Thymus (tissue), 11 donors: ENCODE data around the gene ERBB4. TPM values are rescaled to one million over a fixed set of nuclear protein-coding genes. Genes with fewer than 3 reads are reported as not detected.

ENCODE experiments used
- DNase-seq, 9 donors: peaks; one replicate each; pipeline ENCODE4 v3.0.0-alpha.2; 2013; ENCODE audit warnings: low spot score in 9 of 9, low read depth in 6 of 9, missing footprints in 1 of 9
- H3K27ac ChIP-seq, 2 donors: one replicate each; pipeline ENCODE4 v1.5.1; 2013; ENCODE audit warnings: control low read depth in 1 of 2, low read depth in 1 of 2, low read length in 1 of 2, mild to moderate bottlenecking in 1 of 2, moderate library complexity in 1 of 2
- H3K27me3 ChIP-seq, 2 donors: one replicate each; pipeline ENCODE4 v1.5.1; 2013; ENCODE audit warnings: low read length in 1 of 2; ENCODE audit not compliant: control insufficient read depth in 2 of 2, insufficient read depth in 1 of 2
- H3K36me3 ChIP-seq, 2 donors: one replicate each; pipeline ENCODE4 v1.5.1; 2013; ENCODE audit warnings: low read length in 1 of 2, mild to moderate bottlenecking in 1 of 2, moderate library complexity in 1 of 2; ENCODE audit not compliant: control insufficient read depth in 2 of 2, insufficient read depth in 2 of 2
- H3K4me1 ChIP-seq, 2 donors: one replicate each; pipeline ENCODE4 v1.5.1; 2013; ENCODE audit warnings: low read length in 2 of 2; ENCODE audit not compliant: control insufficient read depth in 2 of 2, insufficient read depth in 2 of 2
- H3K4me3 ChIP-seq, 2 donors: one replicate each; pipeline ENCODE4 v1.5.1; 2013; ENCODE audit warnings: low read length in 2 of 2, control low read depth in 1 of 2, mild to moderate bottlenecking in 1 of 2
- H3K9me3 ChIP-seq, 2 donors: one replicate each; pipeline ENCODE4 v1.5.1; 2013; ENCODE audit warnings: low read length in 1 of 2, mild to moderate bottlenecking in 1 of 2; ENCODE audit not compliant: control insufficient read depth in 2 of 2, insufficient read depth in 1 of 2
- WGBS: extraction: QIAGEN DNeasy Blood & Tissue Kit; methylation state at CpG from one replicate; pipeline ENCODE4 v1.1.7; 2013; 5-methylcytosine and 5-hydroxymethylcytosine counted together
- polyA plus RNA-seq: library from polyadenylated mRNA; stranded (reverse); fragments of 200-250 nt; gene quantifications from one replicate; pipeline ENCODE4 v1.2.3, GENCODE V29; 2013
- total RNA-seq: library from RNA; stranded (reverse); fragments of 120-200 nt; gene quantifications from one replicate; pipeline ENCODE4 v1.2.4, GENCODE V29; 2013
- donor health status: healthy.

The ERBB4 gene
- total and polyA plus RNA-seq, 2 donors, result 0.16 to 0.19 TPM

DNA sequence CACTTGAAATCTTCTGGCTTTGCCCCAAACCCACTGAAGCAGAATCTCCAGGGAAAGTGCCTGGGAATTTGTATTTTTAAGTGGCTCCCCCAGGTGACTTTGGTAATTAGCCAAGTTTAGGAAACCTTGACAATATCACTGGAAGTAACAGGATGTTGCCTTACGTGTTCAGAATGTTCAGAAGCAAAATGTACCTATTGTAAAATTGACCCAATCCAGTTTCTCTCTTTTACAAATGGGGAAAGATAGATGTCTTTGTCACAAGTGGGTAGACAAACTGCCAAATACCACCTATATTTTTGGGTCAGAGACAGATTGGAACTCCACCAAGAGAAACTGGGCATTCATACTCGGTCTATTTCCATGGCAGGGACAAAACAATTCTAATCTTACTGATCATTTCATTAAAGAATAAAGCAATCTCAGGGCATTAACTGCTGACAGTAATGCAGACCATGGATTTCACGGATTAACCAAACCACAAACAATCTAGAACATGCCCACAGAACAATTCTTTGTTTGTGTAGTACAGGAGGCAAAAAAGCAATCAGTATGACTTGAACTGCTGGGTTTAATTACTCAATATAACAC, 255.8 kb downstream of the ERBB4 start:
- Histone ChIP-seq H3K27ac (no peak overlapping the region), H3K27me3 (no peaks in the 10 kb centered on the region), H3K4me1 (no peaks in the 10 kb centered on the region), H3K4me3 (no peak overlapping the region), H3K9me3 (no peaks in the 10 kb centered on the region), H3K36me3 (no peaks in the 10 kb centered on the region)
- no peak for DNase-seq
- WGBS, result 77% methylated on average over 3 of the region's 3 CpGs

DNA sequence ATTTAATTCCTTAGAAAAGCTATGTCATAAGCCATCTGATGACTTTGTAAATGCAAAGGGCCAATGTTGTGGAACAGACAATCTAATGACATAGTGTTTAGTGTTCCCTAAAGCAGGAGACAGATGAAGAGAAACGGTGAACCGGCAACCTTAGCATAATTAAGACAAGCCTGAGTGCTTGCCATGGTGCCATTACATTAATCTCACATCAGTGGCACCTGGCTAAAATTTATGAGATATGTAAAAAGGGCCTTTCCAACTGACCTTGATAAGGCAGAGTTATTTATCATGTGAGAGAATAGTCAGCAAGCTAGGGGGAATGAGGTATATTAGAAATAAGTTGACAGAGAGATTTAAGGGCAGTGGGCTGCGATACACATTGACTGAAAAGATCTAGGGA, 261.8 kb downstream of the ERBB4 start:
- H3K27me3 ChIP-seq, result no peaks in the 10 kb centered on the region
- DNase-seq, result no peak

DNA sequence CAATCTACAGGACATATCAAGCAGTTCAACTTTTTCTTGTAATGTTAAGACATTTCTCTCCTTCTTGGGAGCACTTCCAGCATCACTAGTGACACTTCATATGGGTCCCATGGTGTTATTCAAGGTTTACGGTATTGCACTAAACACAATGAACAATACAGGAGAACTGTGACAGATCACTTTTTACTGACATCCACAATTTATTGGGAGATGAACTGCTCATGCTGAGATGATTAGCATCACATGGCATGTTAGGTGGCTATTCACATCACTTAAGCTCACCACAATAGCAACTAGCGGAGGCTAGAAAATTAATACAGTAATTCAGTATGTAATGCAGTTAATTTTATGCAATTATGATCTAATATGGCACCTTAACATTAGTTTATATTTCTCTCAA, 264.4 kb downstream of the ERBB4 start:
- Histone ChIP-seq H3K4me3 (no peak overlapping the region), H3K27me3 (no peaks in the 10 kb centered on the region), H3K36me3 (no peaks in the 10 kb centered on the region), H3K27ac (no peak overlapping the region), H3K4me1 (no peaks in the 10 kb centered on the region), H3K9me3 (no peaks in the 10 kb centered on the region)
- DNase-seq, result no peak
- 94% methylated on average over 2 of the region's 2 CpGs for WGBS

More for the DNA sequence above, 261.8 kb downstream of the ERBB4 start:
- Histone ChIP-seq H3K4me3 (no peak overlapping the region), H3K36me3 (no peaks in the 10 kb centered on the region), H3K4me1 (no peaks in the 10 kb centered on the region), H3K9me3 (no peaks in the 10 kb centered on the region), H3K27ac (no peak overlapping the region)
- 87% methylated on average over 3 of the region's 3 CpGs for WGBS

DNA sequence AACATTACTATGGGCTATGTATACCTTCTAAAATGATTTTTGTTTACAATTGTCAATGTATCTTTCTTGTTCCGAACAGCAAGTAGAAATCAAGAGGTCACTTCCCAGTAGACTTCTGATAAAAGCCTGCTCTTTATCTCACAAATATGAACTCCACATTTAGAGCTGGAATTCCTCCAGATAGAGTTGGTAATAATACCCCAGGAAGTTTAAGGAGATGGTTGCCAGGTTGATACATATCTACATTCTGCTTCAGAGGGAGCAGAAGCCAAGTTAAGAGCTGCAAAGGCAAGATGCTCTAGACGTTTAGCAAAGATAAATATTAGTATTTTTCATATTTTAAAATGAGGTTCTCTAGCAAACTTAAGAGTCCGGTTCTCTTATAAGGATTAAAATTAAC, 267.0 kb downstream of the ERBB4 start:
- no peak for DNase-seq
- no peak overlapping the region for H3K4me3 ChIP-seq
- no peaks in the 10 kb centered on the region for H3K27me3 ChIP-seq
- WGBS, result 82% methylated on average over 3 of the region's 3 CpGs
- no peaks in the 10 kb centered on the region for H3K9me3 ChIP-seq
- no peaks in the 10 kb centered on the region for H3K4me1 ChIP-seq
- H3K27ac ChIP-seq, result no peak overlapping the region
- no peaks in the 10 kb centered on the region for H3K36me3 ChIP-seq

DNA sequence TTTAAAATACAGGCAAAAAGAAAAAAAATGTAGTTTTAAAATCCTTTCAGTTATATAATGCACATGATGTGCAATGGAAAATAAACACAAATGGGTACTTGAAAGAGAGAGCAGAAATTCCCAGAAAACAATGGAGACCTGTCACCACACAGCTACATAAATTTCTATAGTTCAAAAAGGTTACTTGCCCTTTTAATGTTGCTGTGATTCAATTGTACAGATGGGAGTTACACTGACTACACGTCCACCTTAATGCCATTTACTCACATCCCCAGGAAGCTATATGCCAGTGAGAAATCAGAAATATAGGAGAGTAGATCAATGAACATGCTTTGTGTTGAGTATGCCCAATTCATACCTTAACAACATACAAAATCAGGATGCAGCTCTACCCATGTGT, 269.6 kb downstream of the ERBB4 start:
- Histone ChIP-seq H3K27me3 (no peaks in the 10 kb centered on the region), H3K4me3 (no peak overlapping the region), H3K4me1 (no peaks in the 10 kb centered on the region), H3K36me3 (no peaks in the 10 kb centered on the region), H3K27ac (no peak overlapping the region), H3K9me3 (no peaks in the 10 kb centered on the region)
- no peak for DNase-seq
- WGBS, result 60% methylated on average over 1 of the region's 1 CpG

DNA sequence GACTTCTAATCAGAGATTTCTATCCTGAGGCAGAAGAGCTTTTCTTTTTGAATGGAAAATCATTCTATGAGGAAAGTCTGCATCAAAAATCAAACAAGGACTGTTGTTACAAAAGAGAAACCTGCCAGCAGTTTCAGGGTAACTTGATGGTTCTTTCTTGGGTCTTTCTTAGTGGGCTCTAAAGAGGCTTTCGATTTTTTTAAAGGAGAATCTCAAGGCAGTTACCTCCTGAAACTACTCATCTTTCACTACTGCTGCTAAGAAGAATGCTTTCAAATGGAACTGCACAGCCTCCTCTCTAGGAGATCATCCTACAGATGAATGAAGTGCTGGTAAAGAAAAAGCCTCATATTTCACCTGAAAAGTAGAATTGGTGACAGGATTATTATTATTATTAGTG, 272.3 kb downstream of the ERBB4 start:
- Histone ChIP-seq H3K4me1 (no peaks in the 10 kb centered on the region), H3K9me3 (no peaks in the 10 kb centered on the region), H3K27ac (no peak overlapping the region), H3K27me3 (no peaks in the 10 kb centered on the region), H3K36me3 (no peaks in the 10 kb centered on the region), H3K4me3 (no peak overlapping the region)
- WGBS, result 87% methylated on average over 1 of the region's 1 CpG
- DNase-seq, result no peak

DNA sequence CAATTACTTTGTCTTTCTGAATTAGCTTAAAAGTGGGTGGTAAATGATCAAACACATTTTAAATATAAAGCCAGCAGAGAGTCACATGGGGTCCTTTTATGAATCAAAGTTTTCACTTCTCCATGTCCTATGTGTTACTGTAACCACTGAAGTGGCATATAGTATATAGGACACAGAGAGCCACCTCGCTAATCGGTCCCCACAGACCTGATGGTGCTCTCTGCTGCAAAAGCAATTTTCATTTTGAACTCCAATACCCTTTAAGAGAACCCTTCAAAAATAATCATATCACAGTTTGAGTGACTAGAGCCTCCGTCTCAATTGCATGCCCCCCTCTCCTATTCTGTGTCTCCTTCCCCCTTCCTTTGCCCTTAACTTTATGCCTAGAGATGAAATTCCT, 272.8 kb downstream of the ERBB4 start:
- WGBS, result 92% methylated on average over 3 of the region's 3 CpGs
- no peak for DNase-seq
- no peaks in the 10 kb centered on the region for H3K36me3 ChIP-seq
- no peaks in the 10 kb centered on the region for H3K27me3 ChIP-seq
- no peaks in the 10 kb centered on the region for H3K4me1 ChIP-seq
- H3K4me3 ChIP-seq, result no peak overlapping the region
- H3K9me3 ChIP-seq, result no peaks in the 10 kb centered on the region
- H3K27ac ChIP-seq, result no peak overlapping the region

DNA sequence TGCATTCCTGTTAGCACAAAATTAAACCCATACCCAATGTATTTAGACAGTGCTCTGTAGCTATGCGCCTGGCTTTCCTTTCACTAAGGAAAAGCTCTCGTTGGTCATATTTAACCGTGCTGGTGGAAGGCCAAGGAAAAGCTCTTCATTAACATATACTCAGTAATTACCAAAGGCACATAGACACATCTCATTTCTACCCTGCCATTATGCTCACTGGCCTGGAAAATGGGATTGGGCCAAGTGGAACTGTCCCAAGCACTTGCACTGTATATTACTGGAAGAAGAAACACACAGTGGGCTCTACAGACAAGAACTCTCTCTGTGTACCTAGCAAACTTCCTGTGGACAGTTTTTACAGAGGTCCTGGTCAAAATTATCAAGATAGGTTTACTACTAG, 274.4 kb downstream of the ERBB4 start:
- no peaks in the 10 kb centered on the region for H3K36me3 ChIP-seq
- WGBS, result 97% methylated on average over 3 of the region's 3 CpGs
- H3K4me1 ChIP-seq, result no peaks in the 10 kb centered on the region
- no peak overlapping the region for H3K27ac ChIP-seq
- no peaks in the 10 kb centered on the region for H3K27me3 ChIP-seq
- H3K9me3 ChIP-seq, result no peaks in the 10 kb centered on the region
- no peak overlapping the region for H3K4me3 ChIP-seq
- no peak for DNase-seq

DNA sequence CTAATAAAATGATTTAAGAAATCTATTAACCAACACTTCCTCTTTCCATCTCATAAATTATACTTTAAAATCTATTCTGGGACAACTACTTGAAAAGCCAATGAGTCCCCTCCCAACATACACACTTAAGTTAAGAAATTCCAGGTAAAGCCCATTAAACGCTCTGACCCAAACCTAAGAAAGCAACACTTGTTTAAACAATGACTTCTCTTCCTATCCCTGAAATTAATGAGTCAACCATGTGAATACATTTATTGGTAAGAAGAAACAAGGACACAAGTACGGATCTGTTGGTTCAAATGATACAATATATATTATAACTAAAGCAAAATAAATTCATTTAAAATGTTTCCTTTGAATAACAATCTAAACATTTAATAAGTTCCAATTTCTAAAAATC, 279.4 kb downstream of the ERBB4 start:
- H3K4me3 ChIP-seq, result no peak overlapping the region
- DNase-seq, result no peak
- H3K27ac ChIP-seq, result no peak overlapping the region
- WGBS, result 83% methylated on average over 2 of the region's 2 CpGs
- H3K36me3 ChIP-seq, result no peaks in the 10 kb centered on the region
- no peaks in the 10 kb centered on the region for H3K9me3 ChIP-seq
- no peaks in the 10 kb centered on the region for H3K4me1 ChIP-seq
- no peaks in the 10 kb centered on the region for H3K27me3 ChIP-seq

DNA sequence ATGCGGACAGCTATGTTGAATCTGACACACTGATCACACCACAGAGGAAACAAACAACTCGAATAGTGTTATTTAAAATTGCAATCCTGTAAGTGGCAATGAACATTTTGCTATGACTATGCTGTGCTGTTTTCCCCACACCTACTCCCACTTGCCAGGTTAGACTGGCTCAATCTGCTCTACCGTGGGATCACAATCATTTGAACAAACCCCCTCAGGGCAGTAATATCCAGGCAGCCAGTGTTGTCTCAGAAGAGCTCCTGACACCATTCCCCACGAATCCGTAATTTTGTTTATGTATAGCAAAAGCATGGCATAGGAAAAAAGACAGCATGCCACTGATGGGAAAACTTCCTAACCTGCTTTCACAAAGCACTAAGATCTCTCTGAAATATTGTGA, 284.3 kb downstream of the ERBB4 start:
- no peak for DNase-seq
- no peaks in the 10 kb centered on the region for H3K36me3 ChIP-seq
- no peaks in the 10 kb centered on the region for H3K9me3 ChIP-seq
- no peak overlapping the region for H3K27ac ChIP-seq
- WGBS, result 81% methylated on average over 5 of the region's 5 CpGs
- H3K27me3 ChIP-seq, result no peaks in the 10 kb centered on the region
- H3K4me3 ChIP-seq, result no peak overlapping the region
- H3K4me1 ChIP-seq, result no peaks in the 10 kb centered on the region
